ENCODE results near the gene DNAJC3. TPM values are rescaled to one million over a fixed set of nuclear protein-coding genes. Genes with fewer than 3 reads are reported as not detected.

Gene DNAJC3
- total and polyA plus RNA-seq, 5 donors, result 14.5 to 52.2 (median 42.2) TPM

DNA sequence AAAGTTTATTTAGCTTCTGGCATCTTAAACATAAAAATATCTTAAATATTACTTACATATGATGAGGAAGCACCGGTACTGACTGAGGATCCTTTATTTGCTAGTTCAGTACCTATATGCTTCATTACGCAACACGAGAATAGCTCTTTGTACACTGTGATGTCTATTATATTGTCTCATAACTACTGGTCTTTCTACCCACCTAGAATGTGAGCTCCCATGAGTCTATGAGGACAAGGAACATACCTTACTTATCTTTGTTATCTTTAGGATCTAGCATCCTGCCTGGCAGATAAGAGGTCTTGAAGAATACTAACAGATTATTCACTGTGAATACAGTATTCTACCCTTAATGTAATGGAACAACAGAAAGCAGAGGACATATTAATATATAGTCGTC lies 124.9 kb downstream of the DNAJC3 start:
- DNase-seq (no peak), ATAC-seq (no peak)
- Histone ChIP-seq H3K9me3 (ENCODE audit: control insufficient read depth, low read length) (no peaks in the 10 kb centered on the region), H3K27ac (ENCODE audit: low read length) (no peak overlapping the region), H3K4me1 (ENCODE audit: control insufficient read depth, insufficient read depth, low read length) (no peaks in the 10 kb centered on the region), H3K27me3 (ENCODE audit: control insufficient read depth, insufficient read depth) (no peaks in the 10 kb centered on the region), H3K4me3 (ENCODE audit: low read length) (no peak overlapping the region)
- intact Hi-C loops (cut with DNase I), result no loop called here
- WGBS, result 97% methylated on average over 4 of the region's 4 CpGs

DNA sequence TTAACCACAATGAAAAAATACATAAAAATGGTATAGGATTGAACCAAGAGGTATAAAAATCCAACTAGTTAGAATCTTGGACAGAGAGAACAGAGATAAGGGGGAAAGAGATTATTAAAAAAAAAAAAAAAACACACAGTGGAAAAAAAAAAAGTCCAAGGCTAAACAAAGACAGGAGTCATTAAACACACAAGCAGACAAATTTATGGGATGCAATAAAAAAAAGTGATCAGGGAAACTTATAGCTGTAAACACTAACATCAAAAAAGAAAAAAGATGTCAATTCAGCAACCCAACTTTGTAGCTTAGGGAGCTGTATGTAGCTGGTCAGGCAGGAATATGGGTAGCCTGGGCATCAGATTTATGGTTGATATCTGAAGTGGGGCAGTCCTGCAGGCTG lies 129.0 kb downstream of the DNAJC3 start:
- ATAC-seq, result no peak
- no peak for DNase-seq
- Histone ChIP-seq H3K27ac (ENCODE audit: low read length) (no peak overlapping the region), H3K4me1 (ENCODE audit: control insufficient read depth, insufficient read depth, low read length) (no peaks in the 10 kb centered on the region), H3K27me3 (ENCODE audit: control insufficient read depth, insufficient read depth) (no peaks in the 10 kb centered on the region), H3K9me3 (ENCODE audit: control insufficient read depth, low read length) (peaks cover 2% of the 10 kb centered on the region), H3K4me3 (ENCODE audit: low read length) (no peak overlapping the region)
- intact Hi-C loops (cut with DNase I), result no loop called here

DNA sequence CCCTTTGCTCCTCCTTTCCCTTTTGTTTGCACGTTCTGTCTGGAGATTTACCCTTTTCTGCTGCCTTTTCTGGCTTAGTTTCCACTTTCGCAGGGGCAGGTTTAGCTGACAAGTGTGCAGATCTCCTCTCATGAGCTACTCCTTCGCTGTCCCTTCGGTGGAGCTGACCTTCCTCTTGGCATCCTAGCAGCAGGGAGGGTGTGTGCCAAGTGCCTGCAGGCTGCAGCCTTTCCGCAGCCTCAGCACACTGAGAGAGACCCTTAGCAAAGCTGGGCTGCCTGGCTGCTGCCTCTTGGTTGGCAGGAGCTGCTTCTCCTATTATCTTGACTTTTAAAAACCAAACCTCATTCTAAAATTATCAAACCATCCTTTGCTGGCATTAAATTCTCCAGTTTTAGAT lies 132.5 kb downstream of the DNAJC3 start:
- Histone ChIP-seq H3K27me3 (ENCODE audit: control insufficient read depth, insufficient read depth) (no peaks in the 10 kb centered on the region), H3K9me3 (ENCODE audit: control insufficient read depth, low read length) (peaks cover 5% of the 10 kb centered on the region), H3K4me1 (ENCODE audit: control insufficient read depth, insufficient read depth, low read length) (no peaks in the 10 kb centered on the region), H3K4me3 (ENCODE audit: low read length) (no peak overlapping the region), H3K27ac (ENCODE audit: low read length) (no peak overlapping the region)
- intact Hi-C loops (cut with DNase I), result no loop called here
- DNase-seq, result no peak
- 85% methylated on average over 5 of the region's 5 CpGs for WGBS
- ATAC-seq, result no peak

DNA sequence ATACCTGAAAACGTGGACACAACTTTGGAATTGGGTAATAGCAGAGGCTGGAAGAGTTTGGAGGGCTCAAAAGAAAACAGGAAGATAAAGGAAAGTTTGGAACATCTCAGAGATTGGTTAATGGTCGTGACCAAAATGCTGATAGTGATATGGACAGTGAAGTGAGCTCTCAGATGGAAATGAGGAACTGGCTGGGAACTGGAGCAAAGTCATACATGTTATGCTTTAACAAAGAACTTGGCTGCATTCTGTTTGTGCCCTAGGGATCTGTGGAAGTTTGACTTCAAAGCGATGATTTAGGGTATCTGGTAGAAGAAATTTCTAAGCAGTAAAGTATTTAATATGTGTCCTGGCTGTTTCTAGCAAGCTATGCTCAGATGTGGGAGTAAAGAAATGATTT lies 136.2 kb downstream of the DNAJC3 start:
- ATAC-seq (no peak), DNase-seq (no peak)
- Histone ChIP-seq H3K27ac (ENCODE audit: low read length) (no peak overlapping the region), H3K4me3 (ENCODE audit: low read length) (no peak overlapping the region), H3K27me3 (ENCODE audit: control insufficient read depth, insufficient read depth) (no peaks in the 10 kb centered on the region), H3K4me1 (ENCODE audit: control insufficient read depth, insufficient read depth, low read length) (no peaks in the 10 kb centered on the region), H3K9me3 (ENCODE audit: control insufficient read depth, low read length) (peaks cover 5% of the 10 kb centered on the region)
- 94% methylated on average over 3 of the region's 3 CpGs for WGBS
- intact Hi-C loops (cut with DNase I), result no loop called here

DNA sequence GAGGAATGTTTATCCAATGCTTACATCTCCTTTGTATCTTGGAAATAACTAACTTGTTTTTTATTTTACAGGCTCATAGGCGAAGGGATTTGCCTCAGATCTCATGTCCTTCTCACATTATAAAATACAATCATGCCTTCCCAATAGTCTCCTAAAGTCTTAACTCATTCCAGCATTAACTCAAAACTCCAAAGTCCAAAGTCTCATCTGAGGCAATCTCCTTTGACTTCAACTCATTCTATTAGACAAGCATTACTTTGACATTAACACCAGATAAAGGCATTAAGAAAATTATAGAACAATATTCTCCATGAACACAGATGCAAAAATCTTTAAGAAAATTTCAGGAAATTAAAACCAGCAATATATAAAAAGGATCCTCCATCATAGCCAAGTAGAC lies 137.6 kb downstream of the DNAJC3 start:
- H3K4me1 ChIP-seq (ENCODE audit: control insufficient read depth, insufficient read depth, low read length), result no peaks in the 10 kb centered on the region
- H3K9me3 ChIP-seq (ENCODE audit: control insufficient read depth, low read length), result peaks cover 2% of the 10 kb centered on the region
- H3K27me3 ChIP-seq (ENCODE audit: control insufficient read depth, insufficient read depth), result no peaks in the 10 kb centered on the region
- DNase-seq (no peak), ATAC-seq (no peak)
- no peak overlapping the region for H3K27ac ChIP-seq (ENCODE audit: low read length)
- no peak overlapping the region for H3K4me3 ChIP-seq (ENCODE audit: low read length)
- WGBS, result 95% methylated on average over 1 of the region's 1 CpG
- intact Hi-C loops (cut with DNase I), result no loop called here

DNA sequence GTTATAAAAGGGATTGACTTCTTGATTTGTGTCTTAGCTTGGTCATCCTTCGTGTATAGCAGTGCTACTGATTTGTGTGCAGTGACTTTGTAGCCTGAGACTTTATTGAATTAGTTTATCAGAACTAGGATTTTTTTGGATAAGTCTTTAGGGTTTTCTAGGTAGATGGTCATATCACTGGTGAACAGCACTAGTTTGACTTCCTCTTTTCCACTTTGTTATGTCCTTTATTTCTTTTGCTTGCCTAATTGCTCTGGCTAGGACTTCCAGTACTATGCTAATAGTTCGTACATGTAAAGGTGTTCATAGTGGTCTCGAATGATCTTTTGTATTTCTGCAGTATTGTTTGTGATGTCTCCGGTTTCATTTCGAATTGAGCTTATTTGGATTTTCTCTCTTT lies 145.4 kb downstream of the DNAJC3 start:
- H3K27me3 ChIP-seq (ENCODE audit: control insufficient read depth, insufficient read depth), result no peaks in the 10 kb centered on the region
- intact Hi-C loops (cut with DNase I), result no loop called here
- no peak overlapping the region for H3K4me3 ChIP-seq (ENCODE audit: low read length)
- no peaks in the 10 kb centered on the region for H3K4me1 ChIP-seq (ENCODE audit: control insufficient read depth, insufficient read depth, low read length)
- H3K9me3 ChIP-seq (ENCODE audit: control insufficient read depth, low read length), result no peaks in the 10 kb centered on the region
- DNase-seq, result no peak
- ATAC-seq, result no peak
- WGBS, result 97% methylated on average over 5 of the region's 5 CpGs
- H3K27ac ChIP-seq (ENCODE audit: low read length), result no peak overlapping the region

DNA sequence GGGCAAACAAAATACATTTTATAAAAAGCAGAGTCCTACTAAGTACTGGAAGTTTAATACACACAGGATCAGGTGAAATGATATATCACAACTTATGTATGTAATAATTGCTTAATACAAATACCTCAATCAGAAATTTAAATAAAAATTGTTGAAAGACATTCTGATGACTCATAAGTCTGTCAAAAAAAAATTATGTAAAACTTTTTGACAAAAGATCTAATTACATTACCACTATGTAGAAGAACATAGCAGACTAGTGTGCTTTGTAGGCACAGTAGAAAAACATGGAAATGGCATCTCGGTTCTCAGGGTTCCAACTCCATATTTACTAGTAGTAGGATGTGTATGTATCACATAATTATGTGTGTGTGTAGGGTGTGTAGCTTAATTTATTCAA lies 156.2 kb downstream of the DNAJC3 start:
- intact Hi-C loops (cut with DNase I), result loop anchor here (5.0 to 10.0 kb wide), 3 partner anchors 206 to 296 kb away; no protein-coding TSS in a partner anchor
- WGBS, result 85% methylated on average over 1 of the region's 1 CpG

DNA sequence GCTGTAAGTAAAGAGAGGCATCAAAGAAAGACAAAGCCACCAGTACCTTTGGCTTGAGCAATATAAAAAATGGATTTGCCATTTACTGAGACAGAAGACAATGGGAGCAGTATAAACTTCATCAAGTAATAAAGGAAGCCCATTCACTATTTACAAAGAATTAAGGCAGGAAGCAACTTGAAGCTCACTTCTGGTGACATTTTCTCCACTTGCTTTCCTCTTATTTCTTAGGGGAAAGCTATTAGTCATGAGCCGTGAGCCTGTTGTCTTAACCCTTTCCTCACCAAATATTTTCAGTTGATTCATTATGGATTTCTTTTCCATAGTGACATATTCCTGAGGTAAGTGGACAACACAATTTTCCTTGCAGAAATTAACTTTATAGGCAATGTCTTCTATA lies 156.8 kb downstream of the DNAJC3 start:
- H3K4me3 ChIP-seq (ENCODE audit: low read length), result no peak overlapping the region
- WGBS, result 12% methylated on average over 1 of the region's 1 CpG
- H3K4me1 ChIP-seq (ENCODE audit: control insufficient read depth, insufficient read depth, low read length), result no peaks in the 10 kb centered on the region
- no peak overlapping the region for H3K27ac ChIP-seq (ENCODE audit: low read length)
- ATAC-seq (no peak), DNase-seq (no peak)
- H3K9me3 ChIP-seq (ENCODE audit: control insufficient read depth, low read length), result no peaks in the 10 kb centered on the region
- intact Hi-C loops (cut with DNase I), result loop anchor here (5.0 to 10.0 kb wide), 3 partner anchors 206 to 296 kb away; no protein-coding TSS in a partner anchor
- H3K27me3 ChIP-seq (ENCODE audit: control insufficient read depth, insufficient read depth), result no peaks in the 10 kb centered on the region

More for the DNA sequence above, 156.2 kb downstream of the DNAJC3 start:
- no peaks in the 10 kb centered on the region for H3K4me1 ChIP-seq (ENCODE audit: control insufficient read depth, insufficient read depth, low read length)
- no peaks in the 10 kb centered on the region for H3K9me3 ChIP-seq (ENCODE audit: control insufficient read depth, low read length)
- no peaks in the 10 kb centered on the region for H3K27me3 ChIP-seq (ENCODE audit: control insufficient read depth, insufficient read depth)
- ATAC-seq (no peak), DNase-seq (no peak)
- no peak overlapping the region for H3K4me3 ChIP-seq (ENCODE audit: low read length)
- no peak overlapping the region for H3K27ac ChIP-seq (ENCODE audit: low read length)

DNA sequence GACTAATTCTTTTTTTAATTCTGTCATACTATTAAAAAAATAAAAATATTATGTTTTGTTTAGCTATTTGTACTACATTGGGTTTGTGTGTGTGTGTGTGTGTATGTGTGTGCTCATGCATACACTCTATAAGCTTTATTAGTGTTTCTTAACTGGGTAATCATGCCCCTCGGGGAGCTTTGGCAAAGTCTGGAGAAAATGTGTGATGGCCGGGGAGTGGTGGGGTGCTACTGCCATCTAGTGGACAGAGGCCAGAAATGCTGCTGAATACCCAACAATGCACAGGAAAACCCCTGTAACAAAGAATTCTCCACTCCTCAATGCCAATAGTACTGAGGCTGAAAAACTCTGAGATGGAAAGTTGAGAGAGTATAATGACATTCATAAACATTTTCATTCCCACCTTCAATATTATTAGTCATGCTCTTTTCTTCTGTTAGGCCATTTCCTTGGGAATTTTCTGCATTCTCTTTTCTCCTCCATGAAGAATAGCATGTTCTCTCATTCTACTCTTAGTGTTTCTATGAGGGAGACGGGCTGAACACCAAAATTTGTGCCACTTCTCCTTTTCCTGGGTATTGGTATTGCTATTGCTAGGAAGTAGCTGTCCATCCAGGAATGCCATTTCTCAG lies 157.3 kb downstream of the DNAJC3 start:
- H3K4me1 ChIP-seq (ENCODE audit: control insufficient read depth, insufficient read depth, low read length), result no peaks in the 10 kb centered on the region
- ATAC-seq (peak; percentile 59 to 75), DNase-seq (peak; percentile 51 to 69 (median 61))
- H3K9me3 ChIP-seq (ENCODE audit: control insufficient read depth, low read length), result no peaks in the 10 kb centered on the region
- H3K4me3 ChIP-seq (ENCODE audit: low read length), result no peak overlapping the region
- intact Hi-C loops (cut with DNase I), result loop anchor here (5.0 to 10.0 kb wide), 3 partner anchors 207 to 297 kb away; no protein-coding TSS in a partner anchor
- H3K27me3 ChIP-seq (ENCODE audit: control insufficient read depth, insufficient read depth), result no peaks in the 10 kb centered on the region
- H3K27ac ChIP-seq (ENCODE audit: low read length), result no peak overlapping the region
- 22% methylated on average over 3 of the region's 3 CpGs for WGBS

DNA sequence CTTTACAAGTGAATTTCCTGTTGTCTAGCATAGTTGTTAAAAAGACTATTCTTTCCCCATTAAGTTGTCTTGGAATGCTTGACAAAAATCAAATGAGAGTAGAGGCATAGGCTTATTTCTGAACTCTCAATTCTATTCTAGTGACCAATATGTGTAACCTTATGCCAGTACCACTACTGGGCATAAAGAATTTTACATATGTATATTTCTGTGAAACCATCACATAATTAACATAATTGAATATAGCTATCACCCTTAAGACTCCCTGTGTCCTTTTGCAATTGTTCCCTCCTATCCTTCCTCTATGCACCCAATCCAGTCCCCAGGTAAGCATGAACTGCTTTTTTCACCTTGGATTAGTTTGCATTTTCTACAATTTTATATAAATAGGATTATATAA lies 165.0 kb downstream of the DNAJC3 start:
- intact Hi-C loops (cut with DNase I), result no loop called here
- Histone ChIP-seq H3K27ac (ENCODE audit: low read length) (no peak overlapping the region), H3K27me3 (ENCODE audit: control insufficient read depth, insufficient read depth) (no peaks in the 10 kb centered on the region), H3K9me3 (ENCODE audit: control insufficient read depth, low read length) (no peaks in the 10 kb centered on the region), H3K4me1 (ENCODE audit: control insufficient read depth, insufficient read depth, low read length) (no peaks in the 10 kb centered on the region), H3K4me3 (ENCODE audit: low read length) (no peak overlapping the region)
- no peak for DNase-seq
- no peak for ATAC-seq

DNA sequence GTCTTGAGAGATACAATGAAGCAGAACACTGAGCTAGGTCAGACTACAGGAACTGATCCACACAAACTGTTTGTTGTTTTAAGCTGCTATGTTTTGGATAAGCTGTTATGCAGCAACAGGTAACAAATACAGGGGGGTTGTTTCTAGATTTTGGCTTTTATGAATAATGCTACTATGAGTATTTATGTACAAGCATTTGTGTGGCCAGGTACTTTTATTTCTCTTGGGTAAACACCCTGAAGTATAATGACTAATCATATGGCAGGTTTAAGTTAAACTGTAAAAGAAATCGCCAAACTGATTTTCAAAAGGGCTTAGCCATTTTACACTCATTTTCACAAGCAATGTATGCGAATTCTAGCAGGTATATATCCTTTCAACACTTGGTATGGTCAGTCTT lies 166.0 kb downstream of the DNAJC3 start:
- DNase-seq (no peak), ATAC-seq (no peak)
- WGBS, result 94% methylated on average over 2 of the region's 2 CpGs

More for the DNA sequence above, 166.0 kb downstream of the DNAJC3 start:
- H3K4me3 ChIP-seq (ENCODE audit: low read length), result no peak overlapping the region
- H3K9me3 ChIP-seq (ENCODE audit: control insufficient read depth, low read length), result no peaks in the 10 kb centered on the region
- H3K27ac ChIP-seq (ENCODE audit: low read length), result no peak overlapping the region
- intact Hi-C loops (cut with DNase I), result no loop called here
- H3K4me1 ChIP-seq (ENCODE audit: control insufficient read depth, insufficient read depth, low read length), result no peaks in the 10 kb centered on the region
- H3K27me3 ChIP-seq (ENCODE audit: control insufficient read depth, insufficient read depth), result no peaks in the 10 kb centered on the region
